ENCODE results near the gene LRP8. TPM values are rescaled to one million over a fixed set of nuclear protein-coding genes. Genes with fewer than 3 reads are reported as not detected.

Gene LRP8
- total RNA-seq, 1 experiment from 2014 or later: 69.5 TPM

- no peak for TF ChIP-seq ZNF263 (CRISPR knock-in tag; IDR thresholded peaks at IDR 0.05; ENCODE audit: low read depth)
- TF ChIP-seq ATF6 (CRISPR knock-in tag; IDR thresholded peaks at IDR 0.05): no peak
- TF ChIP-seq PREB (CRISPR knock-in tag; IDR thresholded peaks at IDR 0.05; ENCODE audit: borderline replicate concordance): no peak
- TF ChIP-seq FOXJ3 (CRISPR knock-in tag; IDR thresholded peaks at IDR 0.05; ENCODE audit: borderline replicate concordance): no peak
- no peak for TF ChIP-seq CTCF (IDR thresholded peaks at IDR 0.05)
- TF ChIP-seq CREB1 (CRISPR knock-in tag; IDR thresholded peaks at IDR 0.05): no peak
- DNase-seq (ENCODE audit: low spot score) (no peak), ATAC-seq (no peak)
- Mint-ChIP-seq H3K9me3 (no peaks in the 10 kb centered on the region), H3K27me3 (ENCODE audit: low read depth) (no peaks in the 10 kb centered on the region), H3K4me1 (no peaks in the 10 kb centered on the region), H3K27ac (no peak overlapping the region), H3K36me3 (peaks cover 87% of the 10 kb centered on the region), H3K4me3 (no peak overlapping the region)
- POLR2A ChIA-PET: no interaction called here
- CTCF ChIA-PET: no interaction called here
These were observed 63.8 kb downstream of the LRP8 start for GRCh38 chr1:53264048-53264447.

GRCh38 chr1:53262000-53262399 is 65.9 kb downstream of the LRP8 start:
- Mint-ChIP-seq H3K4me1 (no peaks in the 10 kb centered on the region), H3K36me3 (peaks cover 94% of the 10 kb centered on the region), H3K27me3 (ENCODE audit: low read depth) (no peaks in the 10 kb centered on the region), H3K9me3 (no peaks in the 10 kb centered on the region), H3K27ac (no peak overlapping the region), H3K4me3 (no peak overlapping the region)
- POLR2A ChIA-PET: no interaction called here
- DNase-seq (ENCODE audit: low spot score) (no peak), ATAC-seq (no peak)
- TF ChIP-seq JAZF1 (CRISPR knock-in tag; IDR thresholded peaks at IDR 0.05): no peak
- TF ChIP-seq AFF4 (CRISPR knock-in tag; IDR thresholded peaks at IDR 0.05; ENCODE audit: borderline replicate concordance): no peak
- no peak for TF ChIP-seq STAT6 (CRISPR knock-in tag; conservative IDR thresholded peaks at IDR 0.05; ENCODE audit: low read depth)
- TF ChIP-seq ATF2 (CRISPR knock-in tag; IDR thresholded peaks at IDR 0.05; ENCODE audit: borderline replicate concordance, low read depth): no peak
- no peak for TF ChIP-seq E2F5 (CRISPR knock-in tag; IDR thresholded peaks at IDR 0.05)
- no peak for TF ChIP-seq SOX15 (CRISPR knock-in tag; IDR thresholded peaks at IDR 0.05)
- no peak for TF ChIP-seq ZNF121 (CRISPR knock-in tag; IDR thresholded peaks at IDR 0.05)
- TF ChIP-seq GRHL2 (CRISPR knock-in tag; IDR thresholded peaks at IDR 0.05; ENCODE audit: insufficient replicate concordance, severe bottlenecking): no peak
- no peak for TF ChIP-seq MLX (CRISPR knock-in tag; IDR thresholded peaks at IDR 0.05)
- TF ChIP-seq FOXK1 (CRISPR knock-in tag; IDR thresholded peaks at IDR 0.05): no peak
- TF ChIP-seq ZNF425 (CRISPR knock-in tag; conservative IDR thresholded peaks at IDR 0.05): no peak
- CTCF ChIA-PET: no interaction called here
